ENCODE data around the gene PARG.
"Not testable (repeated sequence)": the region's sequence is repeated elsewhere in the genome, so short reads cannot be mapped to it uniquely, and the experiment has no call there.

PARG gene

GRCh38 chr10:49900406-49900805 lies 41.4 kb downstream of the PARG start:
- not testable (repeated sequence) for DNase-seq

GRCh38 chr10:49899999-49900398 lies 41.8 kb downstream of the PARG start:
- DNase-seq: not testable (repeated sequence)

GRCh38 chr10:49890025-49890424 lies 51.8 kb downstream of the PARG start:
- DNase-seq: not testable (repeated sequence)

GRCh38 chr10:49884739-49885331 lies 57.0 kb downstream of the PARG start:
- not testable (repeated sequence) for DNase-seq

- DNase-seq: not testable (repeated sequence)
Observed at GRCh38 chr10:49883852-49884251, 58.0 kb downstream of the PARG start.

- not testable (repeated sequence) for DNase-seq
Observed at GRCh38 chr10:49882327-49882726, 59.5 kb downstream of the PARG start.

GRCh38 chr10:49872740-49873139 lies 69.1 kb downstream of the PARG start:
- not testable (repeated sequence) for DNase-seq

GRCh38 chr10:49871462-49871861 lies 70.4 kb downstream of the PARG start:
- DNase-seq: not testable (repeated sequence)

- not testable (repeated sequence) for DNase-seq
Observed at GRCh38 chr10:49859933-49860332, 81.9 kb downstream of the PARG start.

- not testable (repeated sequence) for DNase-seq
Observed at GRCh38 chr10:49858697-49859382, 83.0 kb downstream of the PARG start.

- DNase-seq: not testable (repeated sequence)
Observed at GRCh38 chr10:49849520-49849919, 92.3 kb downstream of the PARG start.

- no peak for DNase-seq
Observed at GRCh38 chr10:49844775-49845595, 96.8 kb downstream of the PARG start.

- DNase-seq: not testable (repeated sequence)
Observed at GRCh38 chr10:49842333-49842628, 99.5 kb downstream of the PARG start.

- no peak for DNase-seq
Observed at GRCh38 chr10:49841615-49842332, 100.1 kb downstream of the PARG start.

- no peak for DNase-seq
Observed at GRCh38 chr10:49837685-49838084, 104.1 kb downstream of the PARG start.

- DNase-seq: no peak
Observed at GRCh38 chr10:49837051-49837478, 104.8 kb downstream of the PARG start.

- no peak for DNase-seq
Observed at GRCh38 chr10:49834976-49835375, 106.9 kb downstream of the PARG start.

GRCh38 chr10:49834201-49834600 lies 107.6 kb downstream of the PARG start:
- no peak for DNase-seq

- no peak for DNase-seq
Observed at GRCh38 chr10:49833168-49833567, 108.7 kb downstream of the PARG start.

GRCh38 chr10:49831352-49832035 lies 110.3 kb downstream of the PARG start:
- no peak for DNase-seq

GRCh38 chr10:49830846-49831245 lies 111.0 kb downstream of the PARG start:
- no peak for DNase-seq

GRCh38 chr10:49830016-49830415 lies 111.8 kb downstream of the PARG start:
- DNase-seq: no peak

GRCh38 chr10:49827297-49827696 lies 114.5 kb downstream of the PARG start:
- DNase-seq: no peak

Measured in NCI-H1436 treated with DMSO at 0.1 percent for 48 hours (cell line).